GM18517 (cell line): ENCODE measurements around the gene EPC1.

Source experiments
- ATAC-seq: cut with Tn5 transposase; IDR thresholded peaks from one replicate; pipeline ENCODE4 v1.9.1; 2021; ENCODE audit warnings: mild to moderate bottlenecking, moderate library complexity; ENCODE audit not compliant: unreplicated experiment

EPC1 gene

DNA sequence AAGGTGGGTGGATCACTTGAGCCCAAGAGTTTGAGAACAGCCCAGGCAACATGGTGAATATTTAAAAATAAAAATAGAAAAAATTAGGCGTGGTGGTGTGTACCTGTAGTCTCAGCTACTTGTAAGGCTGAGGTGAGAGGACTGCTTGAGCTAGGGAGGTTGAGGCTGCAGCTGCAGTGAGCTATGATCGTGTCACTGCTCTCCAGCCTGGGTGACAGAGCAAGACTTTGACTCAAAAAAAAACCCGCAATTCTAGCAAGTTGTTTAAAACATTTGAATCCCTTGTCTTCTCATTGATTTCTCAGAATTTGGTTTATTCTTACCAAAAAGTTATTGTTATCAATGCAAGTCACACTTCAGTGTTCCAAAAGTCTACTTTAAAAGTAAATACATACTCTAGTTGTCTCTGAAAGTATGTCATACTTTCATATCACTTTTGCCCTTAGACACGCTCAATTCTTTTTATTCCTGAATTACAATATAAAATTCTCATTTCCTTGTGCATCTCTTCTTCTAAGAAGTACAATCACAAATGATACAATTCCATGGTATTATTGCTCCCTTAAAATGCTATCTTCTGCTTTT is 6.3 kb downstream of the EPC1 start:
- no peak for ATAC-seq

DNA sequence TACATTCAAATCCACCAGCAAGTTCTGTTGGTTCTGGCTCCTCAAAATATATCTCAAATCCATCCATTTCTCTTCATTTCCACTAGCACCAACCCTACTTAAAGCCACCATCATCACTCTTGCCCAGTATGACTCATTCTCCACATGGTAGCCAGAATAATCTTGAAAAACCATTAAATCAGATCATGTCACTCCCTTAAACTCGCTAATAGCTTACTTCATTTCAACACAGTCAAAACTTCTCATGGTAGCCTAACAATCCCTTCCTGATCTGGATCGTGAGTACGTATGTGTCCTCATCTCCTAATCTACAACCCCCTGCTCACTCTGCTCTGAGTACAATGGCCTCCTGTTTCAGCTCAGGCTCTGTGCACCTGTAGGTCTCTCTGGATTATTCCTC is 8.7 kb downstream of the EPC1 start:
- ATAC-seq, result no peak

DNA sequence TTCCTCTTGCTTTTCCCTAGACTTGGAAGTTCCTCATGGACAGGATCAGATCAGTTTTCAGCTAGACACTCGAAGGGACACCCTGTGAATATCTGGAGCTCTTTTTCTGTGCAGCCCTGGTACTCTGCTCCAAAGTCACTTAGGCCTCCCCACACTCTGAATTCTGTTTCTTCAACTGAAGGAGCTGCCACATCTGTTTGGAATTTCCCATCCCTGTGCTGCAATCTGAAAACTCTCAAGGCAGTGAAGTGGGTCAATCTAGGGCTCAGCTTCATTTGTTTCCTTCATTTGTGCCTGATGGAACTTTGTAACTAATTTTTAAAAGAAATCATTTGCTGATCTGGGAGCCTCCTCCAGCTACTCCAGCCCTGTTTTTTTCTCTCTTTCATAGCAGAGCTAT is 9.6 kb downstream of the EPC1 start:
- no peak for ATAC-seq

DNA sequence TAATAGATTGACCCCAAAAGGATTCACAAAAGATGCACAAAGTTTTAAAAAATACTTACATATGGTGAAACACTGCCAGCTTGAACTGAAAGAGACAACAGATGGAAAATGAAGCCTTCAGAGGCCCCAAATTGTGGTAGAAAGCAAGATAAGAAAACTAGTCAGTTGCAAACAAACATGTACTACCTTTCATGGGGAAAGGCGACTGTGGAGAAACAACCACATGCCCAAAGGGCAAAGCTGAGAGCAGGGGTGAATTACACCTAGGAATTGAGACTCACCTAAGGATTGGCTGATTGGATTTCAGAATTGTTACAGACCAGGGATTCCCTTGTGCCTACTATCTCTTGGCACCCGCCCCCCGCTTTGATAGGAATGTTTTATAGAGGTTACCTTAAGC is 13.1 kb downstream of the EPC1 start:
- no peak for ATAC-seq

DNA sequence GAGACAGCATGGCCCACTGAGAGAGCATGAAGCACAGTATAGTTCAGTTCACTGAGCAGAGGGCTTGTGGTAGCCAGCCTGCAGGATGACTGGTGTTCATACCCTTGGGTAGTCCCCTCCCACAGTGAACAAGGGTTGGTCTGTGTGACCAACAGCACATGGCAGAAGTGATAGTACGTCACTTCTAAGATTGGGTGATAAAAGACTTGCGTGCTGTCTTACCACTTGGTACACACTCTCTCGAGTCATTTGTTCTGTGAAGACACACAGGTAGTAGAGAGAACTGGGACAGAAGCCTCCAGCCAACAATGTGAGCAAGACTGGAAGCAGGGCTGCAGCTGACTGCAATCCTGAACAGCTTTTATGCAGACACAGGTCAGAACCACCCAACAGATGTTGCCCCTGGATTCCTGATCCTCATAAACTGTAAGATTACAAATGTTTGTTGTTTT is 14.6 kb downstream of the EPC1 start:
- ATAC-seq, result peak; percentile 96

DNA sequence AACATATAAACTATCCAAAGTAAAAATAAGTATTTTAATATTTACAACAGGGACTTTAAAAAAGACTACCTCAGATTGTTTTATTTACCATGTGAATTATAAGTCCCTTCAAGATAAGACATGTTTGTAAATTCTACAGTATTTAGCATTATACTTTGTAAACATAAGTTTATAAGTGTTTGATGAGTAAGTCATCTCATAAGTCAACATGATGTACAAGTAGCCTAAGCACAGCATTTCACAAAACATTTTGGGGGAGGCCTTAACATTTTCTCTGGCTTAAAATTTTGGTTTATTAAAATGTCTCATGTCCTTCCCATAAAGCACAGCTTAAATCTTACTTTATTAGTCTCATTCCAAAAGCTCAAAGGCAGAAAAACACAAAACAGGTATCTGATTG is 15.4 kb downstream of the EPC1 start:
- no peak for ATAC-seq

DNA sequence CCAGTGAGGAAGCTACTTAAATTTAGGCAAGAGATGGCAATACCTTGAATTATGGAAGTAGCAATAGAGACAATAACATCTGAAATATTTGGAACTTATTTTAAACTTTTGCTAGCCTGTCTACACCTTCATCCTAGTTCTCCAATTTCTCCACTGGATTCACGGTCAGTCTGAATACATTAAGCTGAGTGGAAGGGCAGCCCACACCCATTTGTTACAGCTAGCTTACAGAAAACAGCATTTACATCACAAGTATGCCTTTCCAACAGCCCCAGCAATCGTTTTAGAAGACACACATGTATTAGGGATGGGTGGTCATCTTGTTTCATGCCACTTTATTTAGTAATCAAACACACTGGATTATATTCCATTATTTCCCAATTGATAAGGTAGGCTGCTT is 16.7 kb downstream of the EPC1 start:
- no peak for ATAC-seq

DNA sequence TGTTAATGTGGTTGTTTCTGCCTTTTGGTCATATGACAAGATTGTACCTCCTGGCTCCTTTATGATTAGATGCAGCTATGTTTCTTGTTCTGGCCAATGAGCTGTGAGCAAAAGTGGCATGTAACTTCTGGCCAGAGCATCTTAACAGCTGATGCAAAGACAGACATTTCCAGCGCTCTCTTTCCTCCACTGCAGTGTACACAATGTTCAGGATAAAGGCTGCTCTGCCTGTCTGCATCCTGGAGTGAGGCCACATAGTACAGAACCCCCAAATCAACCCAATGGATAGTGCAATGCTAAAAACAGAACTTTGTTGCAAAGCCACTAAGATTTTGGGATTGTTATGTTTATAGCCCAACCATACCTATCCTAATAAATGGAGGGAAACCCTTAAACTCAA is 17.9 kb downstream of the EPC1 start:
- no peak for ATAC-seq

DNA sequence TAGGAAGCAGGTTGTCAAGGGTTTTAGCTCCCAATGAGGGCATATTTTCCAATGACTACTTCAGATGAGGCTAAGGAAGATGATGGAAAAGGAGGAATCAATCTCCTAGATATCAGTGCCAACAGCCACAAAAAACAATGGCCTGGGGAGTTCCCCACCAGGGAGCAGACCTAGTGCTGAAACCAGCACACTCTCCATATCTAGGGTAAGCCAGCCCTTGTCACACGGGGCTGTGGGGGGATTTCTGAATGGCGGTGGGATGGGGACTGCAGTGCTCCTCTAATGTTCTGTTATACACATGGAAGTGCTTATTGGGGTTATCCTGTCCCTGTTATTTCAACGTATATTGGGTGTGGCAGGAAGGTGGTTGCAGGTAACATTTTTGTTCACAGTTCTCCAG is 18.5 kb downstream of the EPC1 start:
- no peak for ATAC-seq

DNA sequence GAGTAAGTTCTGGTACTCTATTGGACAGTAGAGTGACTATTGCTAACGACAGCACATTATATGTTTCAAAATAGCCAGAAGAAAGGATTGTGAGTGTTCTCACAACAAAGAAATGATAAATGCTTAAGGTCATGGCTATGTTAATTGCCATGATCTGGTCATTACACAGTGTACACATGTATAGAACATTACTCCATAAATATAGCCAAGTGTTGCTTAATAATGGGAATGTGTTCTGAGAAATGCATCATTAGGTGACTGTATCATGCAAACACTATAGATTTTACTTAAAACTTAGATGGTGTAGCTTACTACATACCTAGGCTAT is 19.6 kb downstream of the EPC1 start:
- ATAC-seq, result no peak

DNA sequence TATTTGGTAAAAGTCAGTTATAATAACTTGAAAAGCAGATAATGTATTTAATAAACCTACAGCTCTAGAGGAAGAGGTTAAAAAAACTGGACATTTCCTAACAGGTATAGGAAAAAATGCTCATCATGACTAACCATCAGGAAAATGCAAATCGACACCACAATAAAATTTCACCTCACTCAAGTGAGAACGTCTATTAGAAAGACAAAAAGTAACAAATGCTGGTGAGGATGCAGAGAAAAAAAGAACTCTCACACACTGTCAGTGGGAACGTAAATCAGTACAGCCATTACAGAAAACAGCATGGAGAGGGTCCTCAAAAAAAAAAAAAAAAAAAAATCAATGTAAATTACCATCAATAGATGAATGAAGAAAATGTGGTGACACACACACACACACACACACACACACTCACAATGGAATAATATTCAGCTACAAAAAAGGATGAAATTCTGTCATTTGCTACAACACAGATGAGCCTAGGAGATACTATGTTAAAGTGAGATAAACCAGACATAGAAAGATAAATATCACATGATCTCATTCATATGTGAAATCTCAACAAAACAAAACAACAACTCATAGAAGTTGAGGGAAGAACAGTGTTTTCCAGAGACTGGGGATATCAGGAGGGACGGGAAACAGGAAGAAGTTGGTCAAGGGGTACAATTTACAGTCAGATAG is 20.1 kb downstream of the EPC1 start:
- no peak for ATAC-seq

DNA sequence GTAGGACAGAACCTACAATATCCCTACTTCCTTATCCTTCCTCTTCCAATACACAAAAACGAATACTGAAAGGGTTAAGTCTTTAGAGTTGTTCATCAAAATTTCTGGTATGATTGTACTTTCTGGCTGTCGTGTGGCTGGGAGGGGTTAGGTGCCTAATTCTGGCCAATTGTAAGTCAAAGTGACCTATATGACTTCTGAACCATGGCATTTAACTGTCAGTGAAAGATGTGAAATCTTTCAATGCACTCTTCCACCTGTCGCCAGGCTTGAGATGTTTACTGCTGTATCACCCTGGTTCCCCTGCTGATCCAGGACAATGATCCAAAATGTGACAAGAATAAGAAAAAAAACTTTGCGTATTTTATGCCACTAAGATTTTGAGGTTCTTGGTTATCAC is 20.8 kb downstream of the EPC1 start:
- ATAC-seq, result peak; percentile 48

DNA sequence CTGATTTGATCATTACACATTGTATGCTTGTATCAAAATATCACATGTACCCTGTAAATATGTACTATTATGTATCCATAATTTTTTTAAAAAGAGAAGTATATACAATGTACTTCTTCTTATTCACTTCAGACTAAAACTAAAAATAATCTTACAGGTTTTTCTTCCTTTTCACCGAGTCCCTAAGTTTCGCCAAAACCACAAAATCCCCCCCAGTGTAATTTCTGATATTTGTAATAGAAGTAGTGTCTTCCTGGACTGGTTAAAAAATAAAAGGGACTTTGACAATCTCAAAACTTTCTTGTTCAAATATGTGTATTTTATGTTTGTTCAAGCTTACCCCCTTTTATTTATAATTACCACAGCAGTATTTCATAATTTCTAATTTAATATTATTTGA is 23.9 kb downstream of the EPC1 start:
- no peak for ATAC-seq

DNA sequence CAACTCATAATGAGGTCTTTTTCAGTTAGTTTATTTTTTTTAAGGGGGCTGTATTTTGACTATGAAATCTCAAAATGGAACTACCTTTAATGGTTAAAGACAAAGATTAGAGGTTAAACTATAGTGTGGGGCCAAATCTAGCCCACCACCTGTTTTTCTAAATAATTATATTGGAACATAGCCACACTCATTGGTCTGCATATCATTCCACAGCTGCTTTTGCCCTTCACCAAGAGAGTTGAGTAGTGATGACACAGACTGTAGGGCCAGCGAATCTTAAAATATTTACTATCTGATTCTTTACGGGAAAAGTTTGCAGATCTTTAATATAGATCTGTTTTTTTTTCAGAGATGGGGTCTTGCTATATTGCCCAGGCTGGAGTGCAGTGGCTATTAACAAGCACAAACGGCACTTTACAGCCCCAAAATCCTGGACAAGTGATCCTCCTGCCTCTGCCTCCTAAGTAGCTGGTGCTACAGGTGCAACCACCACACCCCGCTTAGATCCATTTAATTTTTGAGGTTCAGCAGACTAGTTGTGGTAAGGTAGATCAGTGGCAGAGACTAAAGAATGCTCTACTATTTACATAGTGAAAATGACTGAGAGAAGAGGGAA is 25.8 kb downstream of the EPC1 start:
- ATAC-seq, result no peak

DNA sequence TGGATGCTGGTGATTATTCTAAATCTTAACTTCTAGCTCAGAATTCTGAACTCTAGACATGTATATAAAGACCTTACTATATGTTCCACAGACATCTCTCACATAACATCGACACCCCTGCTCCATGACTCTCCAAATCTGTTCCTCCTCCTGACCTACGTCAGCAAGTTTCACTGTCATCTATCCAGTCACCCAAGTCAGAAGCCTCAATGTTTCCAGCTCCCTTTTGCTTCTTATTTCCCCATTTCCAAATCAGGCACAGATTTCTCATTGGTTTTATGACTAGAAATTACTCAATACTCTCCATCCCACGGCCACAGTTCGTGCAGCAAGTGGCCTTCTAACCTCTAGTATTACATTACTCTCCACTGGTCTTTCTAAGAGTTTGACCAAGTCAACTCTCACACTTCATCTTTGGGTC is 28.5 kb downstream of the EPC1 start:
- peak; percentile 36 for ATAC-seq

DNA sequence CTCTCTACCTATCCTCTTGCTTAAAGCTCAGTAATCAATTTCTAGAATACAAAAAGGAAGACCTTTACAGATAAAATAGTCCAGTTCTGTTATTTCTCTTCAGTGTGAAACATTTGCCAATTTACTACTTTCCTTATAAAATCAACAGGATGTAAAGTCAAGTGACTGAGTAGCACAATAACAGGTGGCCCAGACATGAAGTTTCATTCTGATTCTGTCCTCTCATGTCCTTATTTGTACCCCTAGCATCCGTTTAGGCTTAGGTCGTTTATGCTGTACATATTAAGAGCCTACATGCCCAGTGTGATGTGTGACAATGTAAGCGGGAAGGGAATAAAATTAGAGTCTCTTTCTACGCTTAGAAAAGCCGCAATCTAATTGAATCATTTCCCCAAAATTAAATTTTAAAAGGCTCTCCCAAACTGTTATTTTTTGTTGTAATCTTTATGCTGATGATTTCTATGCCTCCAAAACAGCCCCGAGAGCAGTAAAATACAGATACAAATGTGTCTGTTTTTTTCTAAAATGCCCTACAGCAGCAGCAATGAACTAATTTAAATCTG is 29.1 kb downstream of the EPC1 start:
- ATAC-seq, result peak; percentile 96

DNA sequence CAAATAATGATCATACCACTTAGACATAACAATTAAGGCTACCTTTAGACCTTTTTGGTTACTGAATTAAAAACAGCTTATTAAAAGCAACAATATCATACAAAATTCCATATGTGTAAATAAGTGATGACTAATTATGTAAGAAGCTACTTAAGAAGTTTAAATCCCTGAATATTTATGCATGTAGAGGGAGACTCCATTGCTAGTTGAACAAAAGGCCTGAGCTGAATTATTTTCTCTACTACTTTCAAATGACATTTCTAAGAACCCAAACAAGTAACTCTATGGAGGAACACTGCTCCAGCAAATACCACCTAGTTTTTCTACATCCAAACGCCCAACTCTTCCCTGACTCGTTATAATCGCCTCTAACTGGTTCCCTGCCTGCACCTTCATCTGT is 31.5 kb downstream of the EPC1 start:
- no peak for ATAC-seq

DNA sequence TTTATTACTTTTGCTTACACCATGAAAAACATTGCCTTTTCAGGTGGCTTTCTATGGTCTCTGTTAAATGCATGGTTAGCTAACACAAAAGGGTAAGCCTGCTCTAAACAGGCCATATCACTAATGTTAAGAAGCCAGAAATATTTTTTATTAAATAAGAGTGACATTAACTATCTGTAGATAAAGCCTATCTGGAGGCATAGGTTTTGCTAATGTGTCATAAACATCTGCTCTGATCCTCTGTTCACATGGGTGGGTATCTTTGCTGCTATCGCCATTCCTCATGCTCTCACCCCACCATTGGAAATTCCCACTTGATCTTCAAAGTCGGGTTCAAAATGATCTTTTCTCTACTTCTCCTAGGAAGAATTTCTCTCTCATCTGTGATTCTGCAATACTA is 32.4 kb downstream of the EPC1 start:
- no peak for ATAC-seq

DNA sequence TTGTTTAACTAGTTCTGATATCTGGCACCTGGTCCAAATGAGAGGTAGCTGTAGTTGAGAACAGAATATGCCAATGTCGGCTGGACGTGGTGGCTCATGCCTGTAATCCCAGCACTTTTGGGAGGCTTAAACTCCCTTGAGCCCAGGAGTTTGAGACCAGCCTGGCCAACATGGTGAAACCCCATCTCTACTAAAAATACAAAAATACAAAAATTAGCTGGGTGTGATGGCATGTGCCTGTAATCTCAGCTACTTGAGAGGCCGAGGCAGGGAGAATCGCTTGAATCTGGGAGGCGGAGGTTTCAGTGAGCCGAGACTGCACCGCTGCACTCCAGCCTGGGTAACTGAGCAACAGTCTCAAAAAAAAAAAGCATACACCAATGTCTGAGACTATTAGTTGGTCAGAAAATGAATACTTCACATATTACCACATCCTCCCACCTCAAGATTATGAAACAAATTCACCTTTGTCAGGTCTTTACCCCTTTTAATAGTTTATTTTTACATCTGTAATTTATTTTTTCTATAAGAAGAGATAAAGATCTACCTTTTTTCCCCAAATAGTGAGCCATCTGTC is 38.8 kb downstream of the EPC1 start:
- ATAC-seq, result no peak

DNA sequence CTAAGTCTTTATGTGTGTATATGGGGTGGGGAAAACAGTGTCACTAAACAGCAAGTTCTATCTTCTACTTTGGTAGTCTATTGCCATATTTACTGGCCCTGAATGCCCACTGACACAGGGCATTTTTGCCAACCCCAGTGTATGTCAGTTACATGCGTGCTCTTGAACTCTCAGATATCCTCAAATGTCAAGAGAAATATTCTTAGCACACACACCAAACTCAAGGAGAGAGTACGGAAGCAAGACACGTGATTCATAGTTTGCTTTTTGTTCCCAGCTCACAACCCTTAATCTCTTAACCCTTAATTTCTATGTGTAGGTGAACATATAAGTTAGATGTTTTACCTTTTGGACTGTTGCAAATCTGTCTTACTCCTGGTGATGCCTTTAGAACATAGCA is 39.3 kb downstream of the EPC1 start:
- ATAC-seq, result no peak

DNA sequence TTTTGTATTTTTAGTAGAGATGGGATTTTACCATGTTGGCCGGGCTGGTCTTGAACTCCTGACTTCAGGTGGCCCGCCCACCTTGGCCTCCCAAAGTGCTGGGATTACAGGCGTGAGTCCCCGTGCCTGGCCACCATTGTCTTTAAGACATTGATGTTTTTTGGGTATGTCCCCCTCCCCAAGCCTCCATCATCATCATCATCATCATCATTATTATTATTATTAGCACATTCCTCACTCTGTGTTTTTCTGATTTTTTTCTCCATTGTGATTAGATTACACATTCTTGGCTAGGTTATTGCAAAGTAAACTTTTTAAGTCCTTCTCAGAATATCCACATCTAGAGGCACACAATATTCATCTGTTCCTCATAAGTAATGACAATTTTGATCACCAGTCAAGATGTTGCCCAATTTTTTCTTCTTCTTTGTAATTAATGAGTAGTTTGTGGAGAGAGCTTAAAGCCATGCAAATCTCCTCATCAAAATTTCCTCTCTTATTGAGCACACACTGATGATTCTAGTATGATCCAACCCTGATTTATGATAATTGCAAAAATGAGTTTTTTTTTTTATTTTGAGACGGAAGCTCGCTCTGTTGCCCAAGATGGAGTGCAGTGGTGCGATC is 47.5 kb downstream of the EPC1 start:
- no peak for ATAC-seq
